Liver (tissue), 3 donors: ENCODE results near the gene SNCAIP.

ENCODE experiments used
- ATF3 ChIP-seq: IDR thresholded peaks from 2 replicates; pipeline ENCODE4 v1.6.1; 2016; ENCODE audit warnings: antibody characterized with exemption
- FOXA1 ChIP-seq: IDR thresholded peaks from 2 replicates; pipeline ENCODE4 v1.6.1; 2016; ENCODE audit warnings: antibody characterized with exemption
- JUND ChIP-seq, 2 donors: IDR thresholded peaks; 2 replicates each; pipeline ENCODE4 v1.6.1; 2016; ENCODE audit warnings: antibody characterized with exemption in 2 of 2
- MAX ChIP-seq: IDR thresholded peaks from 2 replicates; pipeline ENCODE4 v1.6.1; 2016; ENCODE audit warnings: antibody characterized with exemption
- REST ChIP-seq: IDR thresholded peaks from 2 replicates; pipeline ENCODE4 v1.6.1; 2016; ENCODE audit warnings: antibody characterized with exemption, mild to moderate bottlenecking
- RXRA ChIP-seq, 2 donors: IDR thresholded peaks; 2 replicates each; pipeline ENCODE4 v1.6.1; 2017 to 2018; ENCODE audit warnings: antibody characterized with exemption in 2 of 2, mild to moderate bottlenecking in 1 of 2
- TAF1 ChIP-seq: conservative IDR thresholded peaks from 2 replicates; pipeline ENCODE4 v1.6.1; 2016; ENCODE audit warnings: antibody characterized with exemption, mild to moderate bottlenecking
- YY1 ChIP-seq: IDR thresholded peaks from 2 replicates; pipeline ENCODE4 v1.6.1; 2016; ENCODE audit warnings: antibody characterized with exemption, mild to moderate bottlenecking
- TF ChIP-seq, protein P1 (sequence below): fragments of 150-350 bp; IDR thresholded peaks from 2 replicates; pipeline ENCODE4 v1.5.1; 2017; ENCODE audit warnings: improper control_type of control experiment, low read depth, low read length; ENCODE audit not compliant: missing input control
- TF ChIP-seq, protein P2 (sequence below): IDR thresholded peaks from 2 replicates; pipeline ENCODE4 v1.6.1; 2016; ENCODE audit warnings: antibody characterized with exemption
- donor health status: healthy.
- donor health status: healthy.

- TF ChIP-seq, protein P1, sequence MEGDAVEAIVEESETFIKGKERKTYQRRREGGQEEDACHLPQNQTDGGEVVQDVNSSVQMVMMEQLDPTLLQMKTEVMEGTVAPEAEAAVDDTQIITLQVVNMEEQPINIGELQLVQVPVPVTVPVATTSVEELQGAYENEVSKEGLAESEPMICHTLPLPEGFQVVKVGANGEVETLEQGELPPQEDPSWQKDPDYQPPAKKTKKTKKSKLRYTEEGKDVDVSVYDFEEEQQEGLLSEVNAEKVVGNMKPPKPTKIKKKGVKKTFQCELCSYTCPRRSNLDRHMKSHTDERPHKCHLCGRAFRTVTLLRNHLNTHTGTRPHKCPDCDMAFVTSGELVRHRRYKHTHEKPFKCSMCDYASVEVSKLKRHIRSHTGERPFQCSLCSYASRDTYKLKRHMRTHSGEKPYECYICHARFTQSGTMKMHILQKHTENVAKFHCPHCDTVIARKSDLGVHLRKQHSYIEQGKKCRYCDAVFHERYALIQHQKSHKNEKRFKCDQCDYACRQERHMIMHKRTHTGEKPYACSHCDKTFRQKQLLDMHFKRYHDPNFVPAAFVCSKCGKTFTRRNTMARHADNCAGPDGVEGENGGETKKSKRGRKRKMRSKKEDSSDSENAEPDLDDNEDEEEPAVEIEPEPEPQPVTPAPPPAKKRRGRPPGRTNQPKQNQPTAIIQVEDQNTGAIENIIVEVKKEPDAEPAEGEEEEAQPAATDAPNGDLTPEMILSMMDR = no peak
- no peak for TF ChIP-seq TAF1
- no peak for TF ChIP-seq JUND (IDR thresholded peaks at IDR 0.05)
- no peak for TF ChIP-seq FOXA1
- no peak for TF ChIP-seq ATF3
- TF ChIP-seq, protein P2, sequence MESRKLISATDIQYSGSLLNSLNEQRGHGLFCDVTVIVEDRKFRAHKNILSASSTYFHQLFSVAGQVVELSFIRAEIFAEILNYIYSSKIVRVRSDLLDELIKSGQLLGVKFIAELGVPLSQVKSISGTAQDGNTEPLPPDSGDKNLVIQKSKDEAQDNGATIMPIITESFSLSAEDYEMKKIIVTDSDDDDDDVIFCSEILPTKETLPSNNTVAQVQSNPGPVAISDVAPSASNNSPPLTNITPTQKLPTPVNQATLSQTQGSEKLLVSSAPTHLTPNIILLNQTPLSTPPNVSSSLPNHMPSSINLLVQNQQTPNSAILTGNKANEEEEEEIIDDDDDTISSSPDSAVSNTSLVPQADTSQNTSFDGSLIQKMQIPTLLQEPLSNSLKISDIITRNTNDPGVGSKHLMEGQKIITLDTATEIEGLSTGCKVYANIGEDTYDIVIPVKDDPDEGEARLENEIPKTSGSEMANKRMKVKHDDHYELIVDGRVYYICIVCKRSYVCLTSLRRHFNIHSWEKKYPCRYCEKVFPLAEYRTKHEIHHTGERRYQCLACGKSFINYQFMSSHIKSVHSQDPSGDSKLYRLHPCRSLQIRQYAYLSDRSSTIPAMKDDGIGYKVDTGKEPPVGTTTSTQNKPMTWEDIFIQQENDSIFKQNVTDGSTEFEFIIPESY = no peak
- no peak for TF ChIP-seq MAX
- no peak for TF ChIP-seq YY1
- no peak for TF ChIP-seq RXRA (IDR thresholded peaks at IDR 0.05)
- TF ChIP-seq REST = no peak
These were observed 78.1 kb downstream of the SNCAIP start for GRCh38 chr5:122390154-122390553.
